Neuron (in vitro differentiated cells): ENCODE measurements around the gene HECTD1.
"Not testable (repeated sequence)": the region's sequence is repeated elsewhere in the genome, so short reads cannot be mapped to it uniquely, and the experiment has no call there.

Experiments used
- H2AFZ ChIP-seq: one replicate; pipeline ENCODE4 v1.6.1; 2013; ENCODE audit warnings: low read depth, mild to moderate bottlenecking, inconsistent platforms, low read length, moderate library complexity
- H3K27me3 ChIP-seq: one replicate; pipeline ENCODE4 v1.6.1; 2013; ENCODE audit warnings: low read length; ENCODE audit not compliant: insufficient read depth
- H3K36me3 ChIP-seq: one replicate; pipeline ENCODE4 v1.6.1; 2013; ENCODE audit warnings: low read length; ENCODE audit not compliant: insufficient read depth
- H3K4me1 ChIP-seq: one replicate; pipeline ENCODE4 v1.6.1; 2013; ENCODE audit warnings: low read length; ENCODE audit not compliant: insufficient read depth
- H3K4me3 ChIP-seq: 2 replicates; pipeline ENCODE4 v1.5.1; 2013; ENCODE audit warnings: mild to moderate bottlenecking, low read length, moderate library complexity
- H3K9me3 ChIP-seq: one replicate; pipeline ENCODE4 v1.6.1; 2013; ENCODE audit warnings: low read length

The HECTD1 gene

GRCh38 chr14:31201111-31201510 lies 6.5 kb downstream of the HECTD1 start:
- Histone ChIP-seq H3K27me3 (no peaks in the 10 kb centered on the region), H3K9me3 (no peaks in the 10 kb centered on the region), H3K4me3 (no peak overlapping the region), H3K4me1 (peaks cover 13% of the 10 kb centered on the region), H3K36me3 (peaks cover 25% of the 10 kb centered on the region), H2AFZ (no peak overlapping the region)

GRCh38 chr14:31200702-31200990 lies 6.9 kb downstream of the HECTD1 start:
- Histone ChIP-seq H3K9me3 (no peaks in the 10 kb centered on the region), H2AFZ (no peak overlapping the region), H3K36me3 (peaks cover 25% of the 10 kb centered on the region), H3K4me1 (peaks cover 10% of the 10 kb centered on the region), H3K27me3 (no peaks in the 10 kb centered on the region), H3K4me3 (no peak overlapping the region)

GRCh38 chr14:31197671-31198070 lies 9.9 kb downstream of the HECTD1 start:
- no peaks in the 10 kb centered on the region for H3K27me3 ChIP-seq
- H3K36me3 ChIP-seq: peaks cover 22% of the 10 kb centered on the region
- H2AFZ ChIP-seq: no peak overlapping the region

GRCh38 chr14:31196839-31197492 lies 10.6 kb downstream of the HECTD1 start:
- Histone ChIP-seq H3K4me1 (no peaks in the 10 kb centered on the region), H3K9me3 (no peaks in the 10 kb centered on the region), H3K4me3 (no peak overlapping the region), H3K27me3 (no peaks in the 10 kb centered on the region), H3K36me3 (peaks cover 18% of the 10 kb centered on the region), H2AFZ (no peak overlapping the region)

More at GRCh38 chr14:31197671-31198070, 9.9 kb downstream of the HECTD1 start:
- Histone ChIP-seq H3K4me3 (no peak overlapping the region), H3K9me3 (no peaks in the 10 kb centered on the region), H3K4me1 (no peaks in the 10 kb centered on the region)

DNA sequence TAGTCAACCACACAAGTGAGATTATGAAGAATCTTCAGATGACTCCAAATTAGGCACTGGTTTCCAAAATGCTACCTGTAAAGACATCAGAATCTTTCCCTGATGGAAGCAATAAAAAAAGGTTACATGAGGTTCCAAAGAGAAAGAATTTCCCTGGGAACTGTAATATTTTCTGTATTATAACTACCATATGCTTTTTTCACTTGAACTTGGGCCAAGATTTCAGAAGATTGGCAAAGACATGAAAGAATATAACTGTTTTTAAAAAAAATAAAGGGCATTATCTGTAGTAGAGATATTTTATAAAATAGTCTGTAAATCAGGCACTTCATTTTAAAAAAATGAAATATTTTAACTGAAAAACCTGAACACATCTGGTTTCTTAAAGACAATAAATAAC lies 12.9 kb downstream of the HECTD1 start:
- H3K9me3 ChIP-seq: no peaks in the 10 kb centered on the region
- no peak overlapping the region for H3K4me3 ChIP-seq
- no peak overlapping the region for H2AFZ ChIP-seq
- no peaks in the 10 kb centered on the region for H3K4me1 ChIP-seq
- H3K36me3 ChIP-seq: peaks cover 19% of the 10 kb centered on the region
- no peaks in the 10 kb centered on the region for H3K27me3 ChIP-seq

- Histone ChIP-seq H3K9me3 (no peaks in the 10 kb centered on the region), H2AFZ (no peak overlapping the region), H3K4me1 (no peaks in the 10 kb centered on the region), H3K4me3 (no peak overlapping the region), H3K36me3 (peaks cover 19% of the 10 kb centered on the region), H3K27me3 (no peaks in the 10 kb centered on the region)
Measured at GRCh38 chr14:31194095-31194494, 13.5 kb downstream of the HECTD1 start.

- H2AFZ ChIP-seq, H3K9me3 ChIP-seq, H3K4me1 ChIP-seq, H3K27me3 ChIP-seq, H3K4me3 ChIP-seq: not testable (repeated sequence)
- H3K36me3 ChIP-seq: peaks cover 23% of the 10 kb centered on the region
Measured at GRCh38 chr14:31192544-31192943, 15.0 kb downstream of the HECTD1 start.

DNA sequence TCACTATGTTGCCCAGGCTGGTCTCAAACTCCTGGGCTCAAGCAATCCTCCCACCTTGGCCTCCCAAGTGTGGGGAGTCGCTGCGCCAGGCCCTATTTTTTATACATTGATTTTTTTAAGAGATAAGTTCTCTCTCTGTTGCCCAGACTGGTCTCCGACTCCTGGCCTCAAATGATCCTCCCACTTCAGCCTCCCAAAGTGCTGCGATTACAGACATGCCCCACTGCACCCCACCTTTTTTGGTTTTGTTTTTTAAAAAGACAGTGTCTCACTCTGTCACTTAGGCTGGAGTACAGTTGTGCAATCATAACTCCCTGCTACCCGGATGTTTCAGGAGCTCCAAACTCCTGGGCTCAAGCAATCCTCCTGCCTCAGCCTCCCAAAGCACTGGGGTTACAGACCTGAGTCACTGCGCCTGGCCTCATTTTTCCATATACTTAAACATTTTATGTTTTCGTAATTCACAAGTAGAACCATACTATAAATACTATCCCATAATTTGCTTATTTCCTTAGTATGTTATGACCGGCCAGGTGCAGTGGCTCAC lies 16.8 kb downstream of the HECTD1 start:
- no peaks in the 10 kb centered on the region for H3K9me3 ChIP-seq
- no peaks in the 10 kb centered on the region for H3K27me3 ChIP-seq
- no peak overlapping the region for H2AFZ ChIP-seq
- H3K36me3 ChIP-seq: peaks cover 22% of the 10 kb centered on the region
- no peak overlapping the region for H3K4me3 ChIP-seq
- H3K4me1 ChIP-seq: no peaks in the 10 kb centered on the region

DNA sequence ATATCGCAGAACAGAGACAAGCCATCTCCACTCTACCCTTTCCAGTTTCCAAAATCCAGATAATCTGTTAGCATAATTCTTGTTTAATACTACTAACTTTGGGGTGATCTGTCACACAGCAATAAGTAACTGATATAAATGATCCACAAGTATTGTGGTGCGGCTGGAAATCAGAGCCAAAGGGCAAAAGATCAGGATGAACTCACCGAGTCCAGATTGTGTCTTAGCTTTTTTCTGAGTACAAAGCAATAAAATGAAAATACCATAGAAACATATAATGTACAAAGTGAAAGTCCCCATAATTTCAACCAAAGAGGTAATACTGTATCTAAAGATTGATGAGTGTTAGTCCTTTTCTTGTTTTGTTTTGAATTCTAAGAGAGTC lies 17.4 kb downstream of the HECTD1 start:
- Histone ChIP-seq H3K9me3 (no peaks in the 10 kb centered on the region), H3K4me3 (no peak overlapping the region), H2AFZ (no peak overlapping the region), H3K4me1 (no peaks in the 10 kb centered on the region), H3K27me3 (no peaks in the 10 kb centered on the region), H3K36me3 (peaks cover 28% of the 10 kb centered on the region)

DNA sequence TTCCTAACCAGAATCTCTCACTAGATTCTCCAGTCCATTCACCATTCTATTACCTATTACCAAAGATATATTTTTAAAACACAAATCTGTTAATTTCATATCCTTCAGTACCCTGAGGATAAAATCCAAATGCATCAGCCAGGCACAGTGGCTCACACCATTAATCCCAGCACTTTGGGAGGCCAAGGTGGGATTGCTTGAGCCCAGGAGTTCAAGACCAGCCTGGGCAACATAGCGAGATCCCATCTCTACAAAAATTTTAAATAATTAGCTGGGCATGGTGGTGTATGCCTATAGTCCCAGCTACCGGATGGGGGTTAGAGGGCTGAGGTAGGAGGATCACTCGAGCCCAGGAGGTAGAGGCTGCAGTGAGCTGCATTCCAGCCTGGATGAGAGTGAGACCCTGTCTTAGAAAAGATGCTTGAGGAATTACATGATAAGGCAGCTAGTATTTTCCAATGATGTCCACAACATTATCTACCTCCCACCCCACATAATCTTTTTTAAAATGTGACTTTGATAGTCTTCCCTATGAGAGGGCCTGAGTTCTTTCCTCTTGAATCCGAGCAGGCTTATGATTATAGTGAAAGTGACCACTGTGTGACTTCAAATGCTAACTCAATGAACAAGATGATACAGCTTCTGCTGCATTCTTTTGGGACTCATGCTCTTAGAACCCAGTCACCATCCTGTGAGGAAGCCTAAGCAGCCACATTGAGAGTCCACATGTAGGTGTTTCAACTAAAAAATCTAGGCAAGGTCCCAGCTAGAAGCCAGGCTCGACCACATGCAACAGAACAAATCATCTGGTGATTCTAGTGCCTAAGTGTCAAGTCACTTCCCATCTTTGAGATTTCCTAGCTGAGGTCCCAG lies 18.0 kb downstream of the HECTD1 start:
- Histone ChIP-seq H3K9me3 (no peaks in the 10 kb centered on the region), H3K4me1 (no peaks in the 10 kb centered on the region), H3K4me3 (no peak overlapping the region), H2AFZ (no peak overlapping the region), H3K36me3 (peaks cover 30% of the 10 kb centered on the region), H3K27me3 (no peaks in the 10 kb centered on the region)

DNA sequence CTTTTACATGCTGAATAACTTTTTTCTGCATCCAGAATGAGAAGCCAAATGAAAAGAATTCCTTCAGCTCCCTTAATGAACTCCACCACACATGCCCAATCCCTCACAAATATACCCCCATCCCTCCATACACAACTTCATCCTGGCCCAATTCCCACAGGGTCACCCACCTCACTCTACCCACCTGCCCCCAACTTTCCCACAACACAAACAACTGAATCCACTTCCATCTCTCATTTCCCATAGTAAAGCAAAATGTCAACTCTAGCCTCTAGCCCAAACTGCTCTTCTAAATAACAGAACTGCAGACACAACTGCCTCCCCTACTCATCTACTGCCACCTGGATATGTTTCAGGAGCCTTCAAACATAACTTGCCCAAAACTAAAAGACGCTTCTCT lies 18.8 kb downstream of the HECTD1 start:
- Histone ChIP-seq H3K36me3 (peaks cover 30% of the 10 kb centered on the region), H2AFZ (no peak overlapping the region), H3K4me3 (no peak overlapping the region), H3K27me3 (no peaks in the 10 kb centered on the region), H3K9me3 (no peaks in the 10 kb centered on the region), H3K4me1 (no peaks in the 10 kb centered on the region)

DNA sequence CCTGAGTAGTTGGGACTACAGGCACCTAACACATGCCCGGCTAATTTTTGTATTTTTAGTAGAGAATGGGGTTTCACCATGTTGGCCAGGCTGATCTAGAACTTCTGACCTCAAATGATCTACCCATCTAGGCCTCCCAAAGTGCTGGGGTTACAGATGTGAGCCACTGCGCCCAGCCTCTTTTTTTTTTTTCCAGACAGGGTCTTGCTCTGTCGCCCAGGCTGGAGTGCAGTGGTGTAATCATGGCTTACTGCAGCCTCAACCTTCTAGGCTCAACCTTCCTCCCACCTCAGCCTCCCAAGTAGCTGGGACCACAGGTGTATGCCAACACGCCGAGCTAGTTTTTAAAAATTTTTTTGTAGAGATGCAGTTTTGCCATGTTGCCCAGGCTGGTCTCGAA lies 25.6 kb downstream of the HECTD1 start:
- not testable (repeated sequence) for H3K9me3 ChIP-seq, H3K4me3 ChIP-seq, H2AFZ ChIP-seq, H3K4me1 ChIP-seq, H3K27me3 ChIP-seq
- peaks cover 24% of the 10 kb centered on the region for H3K36me3 ChIP-seq

GRCh38 chr14:31181271-31181670 lies 26.3 kb downstream of the HECTD1 start:
- Histone ChIP-seq H3K27me3 (no peaks in the 10 kb centered on the region), H3K9me3 (no peaks in the 10 kb centered on the region), H3K4me1 (no peaks in the 10 kb centered on the region), H3K4me3 (no peak overlapping the region), H3K36me3 (peaks cover 26% of the 10 kb centered on the region), H2AFZ (no peak overlapping the region)
